ENCODE measurements around the gene UBR4.

- TF ChIP-seq, protein P1, sequence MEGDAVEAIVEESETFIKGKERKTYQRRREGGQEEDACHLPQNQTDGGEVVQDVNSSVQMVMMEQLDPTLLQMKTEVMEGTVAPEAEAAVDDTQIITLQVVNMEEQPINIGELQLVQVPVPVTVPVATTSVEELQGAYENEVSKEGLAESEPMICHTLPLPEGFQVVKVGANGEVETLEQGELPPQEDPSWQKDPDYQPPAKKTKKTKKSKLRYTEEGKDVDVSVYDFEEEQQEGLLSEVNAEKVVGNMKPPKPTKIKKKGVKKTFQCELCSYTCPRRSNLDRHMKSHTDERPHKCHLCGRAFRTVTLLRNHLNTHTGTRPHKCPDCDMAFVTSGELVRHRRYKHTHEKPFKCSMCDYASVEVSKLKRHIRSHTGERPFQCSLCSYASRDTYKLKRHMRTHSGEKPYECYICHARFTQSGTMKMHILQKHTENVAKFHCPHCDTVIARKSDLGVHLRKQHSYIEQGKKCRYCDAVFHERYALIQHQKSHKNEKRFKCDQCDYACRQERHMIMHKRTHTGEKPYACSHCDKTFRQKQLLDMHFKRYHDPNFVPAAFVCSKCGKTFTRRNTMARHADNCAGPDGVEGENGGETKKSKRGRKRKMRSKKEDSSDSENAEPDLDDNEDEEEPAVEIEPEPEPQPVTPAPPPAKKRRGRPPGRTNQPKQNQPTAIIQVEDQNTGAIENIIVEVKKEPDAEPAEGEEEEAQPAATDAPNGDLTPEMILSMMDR (conservative IDR thresholded peaks at IDR 0.05; ENCODE audit: low read length), result no peak
- TF ChIP-seq EZH2phosphoT487 (IDR thresholded peaks at IDR 0.05; ENCODE audit: borderline replicate concordance, low read depth, low read length), result no peak
Observed at GRCh38 chr1:19057784-19058475, 152.1 kb downstream of the UBR4 start.

Measured in OCI-LY7 (cell line).